HCT116 (cell line): ENCODE measurements around the gene IL31RA. TPM values are rescaled to one million over a fixed set of nuclear protein-coding genes. Genes with fewer than 3 reads are reported as not detected.

Experiments
- ATAC-seq: fragments of 200-7000 bp; cut with Tn5 transposase; 2 replicates; pipeline ENCODE4 v1.9.1; 2020; ENCODE audit warnings: mild to moderate bottlenecking, moderate library complexity
- BruUV-seq: library from RNA; stranded (reverse); fragments of 400-500 nt; replicated peaks from 2 replicates; lab custom pipeline; 2021; lab: Mats Ljungman, UMichigan
- CTCF ChIA-PET: fragments of 300-600 bp; sonication (Branson Sonifier 250); formaldehyde crosslinking; loops from one replicate; lab custom pipeline; 2021; ENCODE audit warnings: antibody characterized with exemption; lab: Charles Lee
- POLR2A ChIA-PET: fragments of 300-600, 350-600 bp; sonication (Branson Sonifier 250); formaldehyde crosslinking; loops from one replicate; lab custom pipeline; 2021; ENCODE audit warnings: antibody characterized with exemption; lab: Charles Lee
- RAD21 ChIA-PET, 2 experiments: fragments of 300-600 bp; sonication (Branson Sonifier 250); formaldehyde crosslinking; loops; one replicate each; lab custom pipeline; 2023; ENCODE audit warnings: low total read pairs in 2 of 2; ENCODE audit not compliant: uncharacterized antibody in 2 of 2, unreplicated experiment in 2 of 2, low non-redundant PET in 1 of 2; lab: Charles Lee
- DNase-seq: peaks from one replicate; pipeline ENCODE4 v3.0.0-alpha.2; 2010; ENCODE audit warnings: low read depth, low spot score
- H2AFZ ChIP-seq: fragments of 200-600 bp; shearing (Covaris generic), sonication (generic); 2 replicates; pipeline ENCODE4 v1.6.1; 2017; ENCODE audit warnings: low read depth, mixed run types, mixed read lengths, antibody characterized with exemption, low read length; ENCODE audit not compliant: poor library complexity, severe bottlenecking
- H3K27ac ChIP-seq: 2 replicates; pipeline ENCODE4 v1.5.1; 2012; ENCODE audit warnings: low read depth, low read length
- H3K27me3 ChIP-seq: fragments of 200-600 bp; sonication (generic); 2 replicates; pipeline ENCODE4 v1.6.1; 2016; ENCODE audit warnings: mixed run types, low read length, mixed read lengths; ENCODE audit not compliant: insufficient read depth
- H3K36me3 ChIP-seq, 2 experiments: fragments of 200-500 bp in 1 of 2; fragments of 200-600 bp in 1 of 2; sonication (Bioruptor generic) in 1 of 2; sonication (generic) in 1 of 2; 2 replicates each; pipeline versions ENCODE4 v1.5.1 to v1.6.1; 2014 to 2016; ENCODE audit warnings: low read length in 2 of 2, inconsistent platforms in 1 of 2, mixed read lengths in 1 of 2, mixed run types in 1 of 2; ENCODE audit not compliant: insufficient read depth in 2 of 2, control insufficient read depth in 1 of 2
- H3K4me1 ChIP-seq, 2 experiments: fragments of 200-600 bp in 1 of 2; sonication (generic) in 1 of 2; 2 replicates each; pipeline versions ENCODE4 v1.5.1 to v1.6.1; 2012 to 2017; ENCODE audit warnings: low read length in 2 of 2, inconsistent platforms in 1 of 2, mild to moderate bottlenecking in 1 of 2, mixed read lengths in 1 of 2, mixed run types in 1 of 2, moderate library complexity in 1 of 2; ENCODE audit not compliant: insufficient read depth in 2 of 2, control insufficient read depth in 1 of 2
- H3K4me2 ChIP-seq: fragments of 200-600 bp; sonication (generic); 2 replicates; pipeline ENCODE4 v1.6.1; 2017; ENCODE audit warnings: mixed run types, low read length, mixed read lengths
- H3K4me3 ChIP-seq, 2 experiments: fragments of 200-600 bp in 1 of 2; sonication (generic) in 1 of 2; replicated peaks in 1 of 2; 2 replicates each; pipeline ENCODE4 v1.5.1; 2011 to 2016; ENCODE audit warnings: low read length in 2 of 2, control low read depth in 1 of 2, low read depth in 1 of 2, mild to moderate bottlenecking in 1 of 2, mixed read lengths in 1 of 2, mixed run types in 1 of 2
- H3K79me2 ChIP-seq: fragments of 200-600 bp; sonication (generic); 2 replicates; pipeline ENCODE4 v1.6.1; 2017; ENCODE audit warnings: mild to moderate bottlenecking, mixed run types, low read length, moderate library complexity, mixed read lengths; ENCODE audit not compliant: insufficient read depth
- H3K9ac ChIP-seq: fragments of 200-600 bp; sonication (generic); 2 replicates; pipeline ENCODE4 v1.6.1; 2016; ENCODE audit warnings: low read length, mixed read lengths
- H3K9me2 ChIP-seq: fragments of 200-600 bp; sonication (generic), shearing (Covaris generic); 2 replicates; pipeline ENCODE4 v1.6.1; 2017; ENCODE audit warnings: mixed run types, mild to moderate bottlenecking, moderate library complexity; ENCODE audit not compliant: insufficient read depth
- H3K9me3 ChIP-seq, 2 experiments: fragments of 200-500 bp in 1 of 2; fragments of 200-600 bp in 1 of 2; sonication (Bioruptor generic) in 1 of 2; sonication (generic) in 1 of 2; 2 replicates each; pipeline ENCODE4 v1.6.1; 2014 to 2017; ENCODE audit warnings: low read length in 2 of 2, mixed read lengths in 2 of 2, inconsistent platforms in 1 of 2, low read depth in 1 of 2, mild to moderate bottlenecking in 1 of 2, mixed run types in 1 of 2, moderate library complexity in 1 of 2; ENCODE audit not compliant: control insufficient read depth in 1 of 2, insufficient read depth in 1 of 2
- H4K20me1 ChIP-seq: fragments of 200-600 bp; sonication (generic), shearing (Covaris generic); 2 replicates; pipeline ENCODE4 v1.6.1; 2017; ENCODE audit warnings: mixed run types, mild to moderate bottlenecking, moderate library complexity; ENCODE audit not compliant: insufficient read depth
- CBX3 ChIP-seq: IDR thresholded peaks from 2 replicates; pipeline ENCODE4 v1.6.1; 2012; ENCODE audit warnings: low read depth
- CEBPB ChIP-seq: IDR thresholded peaks from 2 replicates; pipeline ENCODE4 v1.6.1; 2012; ENCODE audit warnings: low read depth
- CTCF ChIP-seq, 3 experiments: fragments of 200-600 bp in 1 of 3; sonication (generic) in 1 of 3; IDR thresholded peaks in 2 of 3; conservative IDR thresholded peaks in 1 of 3; 2 replicates each; pipeline ENCODE4 v1.5.1; 2012 to 2017; ENCODE audit warnings: low read depth in 2 of 3, low read length in 2 of 3, antibody characterized with exemption in 1 of 3, borderline replicate concordance in 1 of 3, control low read depth in 1 of 3, mild to moderate bottlenecking in 1 of 3, mixed read lengths in 1 of 3, mixed run types in 1 of 3, moderate library complexity in 1 of 3; ENCODE audit not compliant: insufficient read depth in 1 of 3
- EGR1 ChIP-seq: IDR thresholded peaks from 2 replicates; pipeline ENCODE4 v1.6.1; 2012; ENCODE audit warnings: low read depth
- EZH2phosphoT487 ChIP-seq: fragments of 200-600 bp; IDR thresholded peaks from 2 replicates; pipeline ENCODE4 v1.6.1; 2018; ENCODE audit warnings: antibody characterized with exemption, borderline replicate concordance
- FOSL1 ChIP-seq: IDR thresholded peaks from 2 replicates; pipeline ENCODE4 v1.6.1; 2012; ENCODE audit warnings: low read depth
- MAX ChIP-seq: IDR thresholded peaks from 2 replicates; pipeline ENCODE4 v1.6.1; 2012
- POLR2A ChIP-seq: IDR thresholded peaks from 2 replicates; pipeline ENCODE4 v1.7.0; 2011; ENCODE audit warnings: borderline replicate concordance; ENCODE audit not compliant: insufficient read depth, insufficient read length; ENCODE audit errors: extremely low read depth
- POLR2AphosphoS5 ChIP-seq: IDR thresholded peaks from 2 replicates; pipeline ENCODE4 v1.6.1; 2011; ENCODE audit warnings: mild to moderate bottlenecking, low read depth, low read length, moderate library complexity
- RAD21 ChIP-seq: IDR thresholded peaks from 2 replicates; pipeline ENCODE4 v1.6.1; 2012; ENCODE audit warnings: low read depth, mild to moderate bottlenecking
- SIN3A ChIP-seq: IDR thresholded peaks from 2 replicates; pipeline ENCODE4 v1.6.1; 2012; ENCODE audit warnings: low read depth
- SP1 ChIP-seq: IDR thresholded peaks from 2 replicates; pipeline ENCODE4 v1.6.1; 2012; ENCODE audit warnings: low read depth
- SRF ChIP-seq: IDR thresholded peaks from 2 replicates; pipeline ENCODE4 v1.6.1; 2012; ENCODE audit warnings: low read depth
- YY1 ChIP-seq: IDR thresholded peaks from 2 replicates; pipeline ENCODE4 v1.6.1; 2011; ENCODE audit warnings: low read length, low read depth, moderate library complexity, mild to moderate bottlenecking; ENCODE audit not compliant: insufficient replicate concordance; ENCODE audit errors: extremely low read depth
- intact Hi-C: fragments of 100-400 bp; cut with micrococcal nuclease; formaldehyde crosslinking; loops from 2 replicates; pipeline ENCODE4 v1.10.0; 2022
- total RNA-seq: library from RNA; stranded (reverse); gene quantifications from one replicate; pipeline ENCODE4 v1.2.1, GENCODE V29; 2021; ENCODE audit not compliant: unreplicated experiment
- TF ChIP-seq, protein P1 (sequence below): IDR thresholded peaks from 2 replicates; pipeline ENCODE4 v1.6.1; 2012; ENCODE audit warnings: low read depth
- TF ChIP-seq, protein P2 (sequence below): IDR thresholded peaks from 2 replicates; pipeline ENCODE4 v1.6.1; 2012
- TF ChIP-seq, protein P3 (sequence below): IDR thresholded peaks from 2 replicates; pipeline ENCODE4 v1.6.1; 2011; ENCODE audit warnings: mild to moderate bottlenecking, low read length, moderate library complexity; ENCODE audit not compliant: insufficient replicate concordance; ENCODE audit errors: extremely low read depth

Gene IL31RA
- total RNA-seq, 1 experiment from 2014 or later = 0.59 TPM

DNA sequence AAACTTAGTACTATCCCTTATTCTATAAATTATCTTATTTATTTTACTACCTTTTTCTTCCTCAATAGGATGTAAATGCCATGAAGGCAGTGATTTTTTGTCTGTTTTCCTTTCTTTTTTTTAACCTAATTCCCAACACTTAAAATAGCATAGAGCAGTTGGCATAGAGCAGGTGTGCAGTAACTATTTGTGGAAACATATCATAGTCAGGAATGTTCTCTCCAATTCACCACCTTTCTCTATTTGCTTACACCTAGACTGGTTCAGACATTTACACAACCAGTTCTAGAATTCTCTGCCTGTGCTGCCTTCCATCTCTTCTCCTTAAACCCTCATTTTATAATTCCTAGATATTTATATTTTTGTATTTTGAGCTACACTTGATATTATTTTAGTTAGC is 49.6 kb downstream of the IL31RA start:
- Histone ChIP-seq H2AFZ (no peak overlapping the region), H3K79me2 (no peaks in the 10 kb centered on the region), H3K36me3 (no peaks in the 10 kb centered on the region), H3K4me3 (no peak overlapping the region), H4K20me1 (no peaks in the 10 kb centered on the region), H3K9ac (no peak overlapping the region), H3K9me3 (no peaks in the 10 kb centered on the region), H3K9me2 (no peaks in the 10 kb centered on the region), H3K27me3 (no peaks in the 10 kb centered on the region), H3K4me2 (no peak overlapping the region), H3K27ac (no peak overlapping the region), H3K4me1 (peaks cover 0 to 16% of the 10 kb centered on the region in 2 experiments; a peak in 2 of 4 replicates)
- ATAC-seq = no peak
- intact Hi-C loops = no loop called here
- CTCF ChIA-PET = no interaction called here
- RAD21 ChIA-PET = no interaction called here
- POLR2A ChIA-PET = no interaction called here
- TF ChIP-seq MAX (no peak), CTCF (IDR thresholded peaks at IDR 0.05 in 2 of 3, conservative IDR thresholded peaks at IDR 0.05 in 1 of 3; ENCODE audit: borderline replicate concordance in 1 of 3, insufficient read depth in 1 of 3, low read depth in 2 of 3, low read length in 2 of 3) (no peak), EZH2phosphoT487 (no peak), POLR2AphosphoS5 (no peak), SRF (no peak), CEBPB (no peak), POLR2A (no peak), RAD21 (no peak), EGR1 (no peak), FOSL1 (no peak), SP1 (no peak), SIN3A (no peak), YY1 (no peak), CBX3 (no peak)
- TF ChIP-seq, protein P1, sequence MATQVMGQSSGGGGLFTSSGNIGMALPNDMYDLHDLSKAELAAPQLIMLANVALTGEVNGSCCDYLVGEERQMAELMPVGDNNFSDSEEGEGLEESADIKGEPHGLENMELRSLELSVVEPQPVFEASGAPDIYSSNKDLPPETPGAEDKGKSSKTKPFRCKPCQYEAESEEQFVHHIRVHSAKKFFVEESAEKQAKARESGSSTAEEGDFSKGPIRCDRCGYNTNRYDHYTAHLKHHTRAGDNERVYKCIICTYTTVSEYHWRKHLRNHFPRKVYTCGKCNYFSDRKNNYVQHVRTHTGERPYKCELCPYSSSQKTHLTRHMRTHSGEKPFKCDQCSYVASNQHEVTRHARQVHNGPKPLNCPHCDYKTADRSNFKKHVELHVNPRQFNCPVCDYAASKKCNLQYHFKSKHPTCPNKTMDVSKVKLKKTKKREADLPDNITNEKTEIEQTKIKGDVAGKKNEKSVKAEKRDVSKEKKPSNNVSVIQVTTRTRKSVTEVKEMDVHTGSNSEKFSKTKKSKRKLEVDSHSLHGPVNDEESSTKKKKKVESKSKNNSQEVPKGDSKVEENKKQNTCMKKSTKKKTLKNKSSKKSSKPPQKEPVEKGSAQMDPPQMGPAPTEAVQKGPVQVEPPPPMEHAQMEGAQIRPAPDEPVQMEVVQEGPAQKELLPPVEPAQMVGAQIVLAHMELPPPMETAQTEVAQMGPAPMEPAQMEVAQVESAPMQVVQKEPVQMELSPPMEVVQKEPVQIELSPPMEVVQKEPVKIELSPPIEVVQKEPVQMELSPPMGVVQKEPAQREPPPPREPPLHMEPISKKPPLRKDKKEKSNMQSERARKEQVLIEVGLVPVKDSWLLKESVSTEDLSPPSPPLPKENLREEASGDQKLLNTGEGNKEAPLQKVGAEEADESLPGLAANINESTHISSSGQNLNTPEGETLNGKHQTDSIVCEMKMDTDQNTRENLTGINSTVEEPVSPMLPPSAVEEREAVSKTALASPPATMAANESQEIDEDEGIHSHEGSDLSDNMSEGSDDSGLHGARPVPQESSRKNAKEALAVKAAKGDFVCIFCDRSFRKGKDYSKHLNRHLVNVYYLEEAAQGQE = no peak
- TF ChIP-seq, protein P2, sequence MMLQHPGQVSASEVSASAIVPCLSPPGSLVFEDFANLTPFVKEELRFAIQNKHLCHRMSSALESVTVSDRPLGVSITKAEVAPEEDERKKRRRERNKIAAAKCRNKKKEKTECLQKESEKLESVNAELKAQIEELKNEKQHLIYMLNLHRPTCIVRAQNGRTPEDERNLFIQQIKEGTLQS = no peak
- TF ChIP-seq, protein P3, sequence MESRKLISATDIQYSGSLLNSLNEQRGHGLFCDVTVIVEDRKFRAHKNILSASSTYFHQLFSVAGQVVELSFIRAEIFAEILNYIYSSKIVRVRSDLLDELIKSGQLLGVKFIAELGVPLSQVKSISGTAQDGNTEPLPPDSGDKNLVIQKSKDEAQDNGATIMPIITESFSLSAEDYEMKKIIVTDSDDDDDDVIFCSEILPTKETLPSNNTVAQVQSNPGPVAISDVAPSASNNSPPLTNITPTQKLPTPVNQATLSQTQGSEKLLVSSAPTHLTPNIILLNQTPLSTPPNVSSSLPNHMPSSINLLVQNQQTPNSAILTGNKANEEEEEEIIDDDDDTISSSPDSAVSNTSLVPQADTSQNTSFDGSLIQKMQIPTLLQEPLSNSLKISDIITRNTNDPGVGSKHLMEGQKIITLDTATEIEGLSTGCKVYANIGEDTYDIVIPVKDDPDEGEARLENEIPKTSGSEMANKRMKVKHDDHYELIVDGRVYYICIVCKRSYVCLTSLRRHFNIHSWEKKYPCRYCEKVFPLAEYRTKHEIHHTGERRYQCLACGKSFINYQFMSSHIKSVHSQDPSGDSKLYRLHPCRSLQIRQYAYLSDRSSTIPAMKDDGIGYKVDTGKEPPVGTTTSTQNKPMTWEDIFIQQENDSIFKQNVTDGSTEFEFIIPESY = no peak
- TF ChIP-seq, all 23 proteins: peak for 0
- DNase-seq = no peak
- BruUV-seq = no TSS peak
